ENCODE measurements around the gene CLIC5. TPM values are rescaled to one million over a fixed set of nuclear protein-coding genes. Genes with fewer than 3 reads are reported as not detected.

CLIC5 gene
- 1 to 10 TPM; 3.3 to 6.6 TPM for total RNA-seq

DNA sequence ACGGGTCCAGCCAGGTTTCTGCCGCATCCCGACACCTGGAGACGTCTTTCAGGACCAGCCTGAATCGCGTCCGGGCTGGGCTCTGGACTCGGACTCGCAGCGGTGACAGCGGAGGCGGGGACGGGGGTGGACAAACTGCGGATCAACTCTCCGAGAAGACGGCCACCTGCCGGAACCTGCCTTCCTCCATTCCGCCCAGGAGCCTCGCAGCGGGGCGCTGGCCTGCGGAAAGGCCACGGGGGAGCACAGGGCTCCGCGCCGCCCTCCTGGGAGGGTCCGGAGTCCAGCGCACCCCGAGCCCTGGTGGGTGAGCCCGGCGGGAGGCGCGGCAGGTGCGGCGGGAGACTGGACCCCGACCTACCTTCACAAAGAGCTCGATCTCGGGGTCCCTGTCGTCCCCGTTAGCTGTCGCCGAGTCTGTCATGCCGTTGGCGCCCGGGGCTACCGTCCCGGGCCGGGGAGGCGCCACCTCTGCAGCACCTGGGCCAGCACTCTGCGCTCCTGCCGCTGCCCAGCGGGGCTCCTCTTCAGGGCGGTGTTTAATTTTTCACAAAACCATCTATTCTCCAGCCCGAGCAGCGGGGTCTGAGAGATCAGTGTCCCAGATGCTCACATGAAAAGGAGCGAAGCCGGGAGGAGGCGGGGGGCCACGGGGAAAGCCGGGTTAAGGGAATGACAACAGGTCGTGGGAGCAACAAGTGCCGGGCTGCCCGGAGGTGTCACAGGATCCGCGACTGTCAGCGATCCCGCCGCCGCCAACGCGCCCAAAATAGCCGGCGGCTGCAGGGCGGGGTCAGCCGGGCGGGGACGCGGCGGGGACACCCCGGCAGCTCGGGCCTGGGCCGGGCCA is at the start of gene CLIC5:
TSS of gene CLIC5 (minus strand) at position 742 of the 850 bp plus-strand sequence. CDS start at position 424, 318 bp downstream.
- Mint-ChIP-seq H3K4me1 (ENCODE audit: low read depth) (peaks cover 52% of the 10 kb centered on the region), H3K9me3 (peaks cover 2 to 4% of the 10 kb centered on the region in 2 donors), H3K4me3 (peak within 1 kb of the TSS; percentile 89 to 91), H3K27ac (peak within 1 kb of the TSS; percentile 0), H3K27me3 (ENCODE audit: low read depth) (peaks cover 29% of the 10 kb centered on the region), H3K36me3 (ENCODE audit: insufficient read depth in 2 of 2) (peaks cover 2 to 3% of the 10 kb centered on the region in 2 donors)
- DNase-seq (peak; percentile 40 to 51), ATAC-seq (replicated peaks in 1 of 2) (peak in 1 of 2 donors; percentile 32)

- ATAC-seq (replicated peaks in 1 of 2) (no peak), DNase-seq (no peak)
- Mint-ChIP-seq H3K9me3 (peaks cover 0 to 2% of the 10 kb centered on the region in 2 donors), H3K36me3 (ENCODE audit: insufficient read depth in 2 of 2) (no peaks in the 10 kb centered on the region), H3K27ac (no peak overlapping the region), H3K27me3 (ENCODE audit: low read depth) (peaks cover 31% of the 10 kb centered on the region), H3K4me1 (ENCODE audit: low read depth) (no peaks in the 10 kb centered on the region), H3K4me3 (no peak overlapping the region)
Observed at GRCh38 chr6:46062991-46063390, 47.3 kb upstream of the CLIC5 start.

- Mint-ChIP-seq H3K9me3 (peaks cover 0 to 4% of the 10 kb centered on the region in 2 donors), H3K4me3 (no peak overlapping the region), H3K4me1 (ENCODE audit: low read depth) (no peaks in the 10 kb centered on the region), H3K27ac (no peak overlapping the region), H3K27me3 (ENCODE audit: low read depth) (peaks cover 38% of the 10 kb centered on the region), H3K36me3 (ENCODE audit: insufficient read depth in 2 of 2) (peaks cover 0 to under 1% of the 10 kb centered on the region in 2 donors)
- DNase-seq (no peak), ATAC-seq (replicated peaks in 1 of 2) (no peak)
Observed at GRCh38 chr6:46062312-46062711, 46.7 kb upstream of the CLIC5 start.

- DNase-seq (no peak), ATAC-seq (replicated peaks in 1 of 2) (no peak)
- Mint-ChIP-seq H3K4me3 (no peak overlapping the region), H3K27ac (no peak overlapping the region), H3K4me1 (ENCODE audit: low read depth) (no peaks in the 10 kb centered on the region), H3K9me3 (peaks cover 0 to 5% of the 10 kb centered on the region in 2 donors), H3K27me3 (ENCODE audit: low read depth) (peaks cover 41% of the 10 kb centered on the region), H3K36me3 (ENCODE audit: insufficient read depth in 2 of 2) (peaks cover 0 to 1% of the 10 kb centered on the region in 2 donors)
Observed at GRCh38 chr6:46061497-46061896, 45.8 kb upstream of the CLIC5 start.

DNA sequence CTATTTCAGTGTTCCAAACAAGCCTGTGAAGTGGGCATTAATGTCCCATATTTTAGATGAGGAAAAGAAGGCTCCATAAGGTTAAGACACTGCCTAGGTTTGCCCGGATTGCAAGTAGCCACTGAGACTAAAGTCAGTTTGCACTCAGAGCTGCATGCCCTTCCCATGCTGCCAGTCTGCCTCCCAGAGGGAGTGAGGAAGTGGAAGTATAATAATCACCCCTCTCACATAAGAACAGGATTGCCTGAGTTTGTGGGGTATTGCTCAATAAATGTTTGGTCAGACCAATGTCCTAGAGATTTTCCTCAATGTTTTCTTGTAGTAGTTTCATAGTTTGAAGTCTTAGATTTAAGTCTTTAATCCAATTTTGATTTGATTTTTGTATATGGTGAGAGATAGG is 43.9 kb upstream of the CLIC5 start:
- ATAC-seq (replicated peaks in 1 of 2) (no peak), DNase-seq (no peak)
- no peak overlapping the region for H3K4me3 Mint-ChIP-seq
- no peak overlapping the region for H3K27ac Mint-ChIP-seq
- H3K36me3 Mint-ChIP-seq (ENCODE audit: insufficient read depth in 2 of 2): peaks cover 0 to 1% of the 10 kb centered on the region in 2 donors
- no peaks in the 10 kb centered on the region for H3K4me1 Mint-ChIP-seq (ENCODE audit: low read depth)
- H3K9me3 Mint-ChIP-seq: peaks cover 0 to 5% of the 10 kb centered on the region in 2 donors
- H3K27me3 Mint-ChIP-seq (ENCODE audit: low read depth): peaks cover 40% of the 10 kb centered on the region

GRCh38 chr6:46058951-46059350 is 43.3 kb upstream of the CLIC5 start:
- Mint-ChIP-seq H3K27ac (no peak overlapping the region), H3K4me3 (no peak overlapping the region), H3K27me3 (ENCODE audit: low read depth) (peaks cover 38% of the 10 kb centered on the region), H3K36me3 (ENCODE audit: insufficient read depth in 2 of 2) (peaks cover 0 to 1% of the 10 kb centered on the region in 2 donors), H3K9me3 (peaks cover 0 to 5% of the 10 kb centered on the region in 2 donors), H3K4me1 (ENCODE audit: low read depth) (no peaks in the 10 kb centered on the region)
- no peak for ATAC-seq (replicated peaks in 1 of 2)
- DNase-seq: no peak

GRCh38 chr6:46057792-46058191 is 42.1 kb upstream of the CLIC5 start:
- peaks cover 28% of the 10 kb centered on the region for H3K27me3 Mint-ChIP-seq (ENCODE audit: low read depth)
- peaks cover 0 to 1% of the 10 kb centered on the region in 2 donors for H3K36me3 Mint-ChIP-seq (ENCODE audit: insufficient read depth in 2 of 2)
- ATAC-seq (replicated peaks in 1 of 2) (no peak), DNase-seq (no peak)
- H3K9me3 Mint-ChIP-seq: peaks cover 0 to 3% of the 10 kb centered on the region in 2 donors
- H3K4me3 Mint-ChIP-seq: no peak overlapping the region
- no peaks in the 10 kb centered on the region for H3K4me1 Mint-ChIP-seq (ENCODE audit: low read depth)
- no peak overlapping the region for H3K27ac Mint-ChIP-seq

DNA sequence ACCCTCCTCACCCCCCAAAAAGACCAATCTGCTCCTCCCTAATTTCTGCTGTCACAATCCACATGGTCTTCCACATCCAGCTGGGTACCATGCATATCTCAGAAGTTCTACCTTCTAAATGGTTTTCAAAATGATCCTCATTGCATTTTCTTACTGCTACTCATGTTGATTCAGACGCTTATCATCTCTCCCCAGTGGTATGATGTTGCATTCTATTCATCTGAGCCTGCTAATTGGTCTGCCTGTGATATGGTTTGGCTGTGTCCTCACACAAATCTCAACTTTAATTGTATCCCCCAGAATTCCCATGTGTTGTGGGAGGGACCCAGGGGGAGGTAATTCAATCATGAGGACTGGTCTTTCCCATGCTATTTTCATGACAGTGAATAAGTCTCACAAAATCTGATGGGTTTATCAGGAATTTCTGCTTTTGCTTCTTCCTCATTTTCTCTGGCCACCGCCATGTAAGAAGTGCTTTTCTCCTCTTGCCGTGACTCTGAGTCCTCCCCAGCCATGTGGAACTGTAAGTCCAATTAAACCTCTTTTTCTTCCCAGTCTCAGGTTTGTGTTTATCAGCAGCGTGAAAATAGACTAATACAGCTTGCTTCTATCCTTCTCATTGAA is 41.4 kb upstream of the CLIC5 start:
- H3K4me1 Mint-ChIP-seq (ENCODE audit: low read depth): no peaks in the 10 kb centered on the region
- H3K4me3 Mint-ChIP-seq: no peak overlapping the region
- H3K36me3 Mint-ChIP-seq (ENCODE audit: insufficient read depth in 2 of 2): peaks cover 0 to 1% of the 10 kb centered on the region in 2 donors
- H3K27ac Mint-ChIP-seq: no peak overlapping the region
- ATAC-seq (replicated peaks in 1 of 2) (no peak), DNase-seq (no peak)
- peaks cover 0 to 3% of the 10 kb centered on the region in 2 donors for H3K9me3 Mint-ChIP-seq
- peaks cover 28% of the 10 kb centered on the region for H3K27me3 Mint-ChIP-seq (ENCODE audit: low read depth)

DNA sequence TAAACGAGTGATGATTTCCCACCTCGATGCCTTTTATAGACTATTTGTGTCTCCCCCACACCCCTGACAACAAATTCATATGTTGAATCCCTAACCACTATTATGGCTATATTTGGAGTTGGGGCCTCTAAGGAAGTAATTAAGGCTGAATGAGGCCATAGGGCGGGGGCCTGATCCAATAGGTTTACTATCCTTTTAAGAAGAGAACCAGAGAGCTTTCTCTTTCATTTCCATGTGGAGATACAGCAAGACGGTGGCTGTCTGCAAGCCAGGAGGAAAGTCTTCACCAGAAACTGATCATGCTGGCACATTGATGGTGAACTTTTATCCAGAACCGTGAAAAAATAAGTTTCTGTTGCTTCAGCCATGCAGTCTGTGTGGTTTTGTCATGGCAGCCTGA is 38.9 kb upstream of the CLIC5 start:
- Mint-ChIP-seq H3K27me3 (ENCODE audit: low read depth) (peaks cover 31% of the 10 kb centered on the region), H3K36me3 (ENCODE audit: insufficient read depth in 2 of 2) (peaks cover 0 to 1% of the 10 kb centered on the region in 2 donors), H3K4me3 (no peak overlapping the region), H3K4me1 (ENCODE audit: low read depth) (no peaks in the 10 kb centered on the region), H3K27ac (no peak overlapping the region), H3K9me3 (peaks cover 0 to 3% of the 10 kb centered on the region in 2 donors)
- DNase-seq (no peak), ATAC-seq (replicated peaks in 1 of 2) (no peak)

- Mint-ChIP-seq H3K27me3 (ENCODE audit: low read depth) (peaks cover 32% of the 10 kb centered on the region), H3K4me3 (peak overlapping the region in 1 of 2 donors; percentile 56), H3K27ac (peak overlapping the region; percentile 76), H3K4me1 (ENCODE audit: low read depth) (no peaks in the 10 kb centered on the region), H3K36me3 (ENCODE audit: insufficient read depth in 2 of 2) (peaks cover 0 to 1% of the 10 kb centered on the region in 2 donors), H3K9me3 (peaks cover 0 to 3% of the 10 kb centered on the region in 2 donors)
- DNase-seq: no peak
- peak; percentile 45 to 82 for ATAC-seq (replicated peaks in 1 of 2)
Observed at GRCh38 chr6:46053039-46053933, 37.6 kb upstream of the CLIC5 start.

- Mint-ChIP-seq H3K4me1 (ENCODE audit: low read depth) (no peaks in the 10 kb centered on the region), H3K36me3 (ENCODE audit: insufficient read depth in 2 of 2) (peaks cover 0 to 1% of the 10 kb centered on the region in 2 donors), H3K27me3 (ENCODE audit: low read depth) (peaks cover 24% of the 10 kb centered on the region), H3K4me3 (peak overlapping the region in 1 of 2 donors; percentile 56), H3K9me3 (peaks cover 0 to 1% of the 10 kb centered on the region in 2 donors), H3K27ac (peak overlapping the region; percentile 76)
- DNase-seq (no peak), ATAC-seq (replicated peaks in 1 of 2) (no peak)
Observed at GRCh38 chr6:46052479-46052878, 36.8 kb upstream of the CLIC5 start.

GRCh38 chr6:46051962-46052361 is 36.3 kb upstream of the CLIC5 start:
- H3K27ac Mint-ChIP-seq: peak overlapping the region; percentile 40
- peaks cover 19% of the 10 kb centered on the region for H3K27me3 Mint-ChIP-seq (ENCODE audit: low read depth)
- H3K4me1 Mint-ChIP-seq (ENCODE audit: low read depth): no peaks in the 10 kb centered on the region
- H3K9me3 Mint-ChIP-seq: no peaks in the 10 kb centered on the region
- ATAC-seq (replicated peaks in 1 of 2) (no peak), DNase-seq (no peak)
- no peaks in the 10 kb centered on the region for H3K36me3 Mint-ChIP-seq (ENCODE audit: insufficient read depth in 2 of 2)
- peak overlapping the region in 1 of 2 donors; percentile 23 for H3K4me3 Mint-ChIP-seq

Measured in activated T-cell treated with anti-CD3 and anti-CD28 coated beads, Interleukin-2, amount 50 U/mL, for 72 hours (primary cell).